HG03521 (cell line): ENCODE data around the gene PDCD1.

Experiments
- ATAC-seq: cut with Tn5 transposase; IDR thresholded peaks from one replicate; pipeline ENCODE4 v1.9.1; 2021; ENCODE audit warnings: mild to moderate bottlenecking, moderate library complexity; ENCODE audit not compliant: unreplicated experiment

Gene PDCD1

DNA sequence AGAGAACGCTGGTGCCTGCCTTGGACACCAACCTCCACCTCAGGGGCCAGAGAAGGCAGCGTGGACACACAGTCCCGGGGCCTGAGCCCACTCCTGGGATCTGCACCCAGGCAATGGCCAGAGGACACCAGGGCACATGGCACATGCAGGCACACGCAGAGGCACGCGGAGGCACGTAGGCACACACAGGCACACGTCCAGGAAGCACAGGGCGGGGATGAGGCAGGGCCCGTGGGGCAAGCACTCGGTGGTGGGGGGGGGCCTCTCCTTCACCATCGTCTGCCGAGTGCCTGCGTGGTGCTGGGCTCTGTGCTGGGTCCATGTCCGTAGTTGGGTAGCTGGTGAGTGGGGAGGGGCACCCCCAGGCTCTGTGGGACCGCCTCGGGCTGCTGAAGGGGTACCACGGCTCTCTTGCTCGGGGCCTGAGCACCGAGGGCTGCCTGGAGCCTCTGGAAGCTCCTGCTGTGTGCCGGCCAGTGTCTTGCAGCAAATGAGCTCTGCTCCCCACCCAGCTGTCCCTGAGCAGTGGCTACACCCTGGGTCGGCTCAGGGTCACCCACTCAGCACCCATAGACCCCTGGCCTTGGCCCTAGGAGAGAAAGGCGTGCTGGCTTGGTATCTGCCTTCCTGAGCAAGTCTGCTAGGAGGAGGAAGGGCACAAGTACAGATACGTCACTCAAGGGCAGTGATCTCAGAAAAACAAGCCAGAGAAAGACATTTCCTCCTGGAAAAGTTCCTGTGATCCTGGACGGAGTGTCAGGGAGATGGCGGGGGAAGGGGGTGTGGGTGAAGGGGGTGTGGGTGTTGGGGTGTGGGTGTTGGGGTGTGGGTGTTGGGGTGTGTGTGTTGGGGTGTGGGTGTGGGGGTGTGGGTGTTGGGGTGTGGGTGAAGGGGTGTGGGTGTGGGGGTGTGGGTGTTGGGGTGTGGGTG lies 37.3 kb upstream of the PDCD1 start:
- ATAC-seq: no peak

- no peak for ATAC-seq
Observed at GRCh38 chr2:241895427-241895711, 36.7 kb upstream of the PDCD1 start.

DNA sequence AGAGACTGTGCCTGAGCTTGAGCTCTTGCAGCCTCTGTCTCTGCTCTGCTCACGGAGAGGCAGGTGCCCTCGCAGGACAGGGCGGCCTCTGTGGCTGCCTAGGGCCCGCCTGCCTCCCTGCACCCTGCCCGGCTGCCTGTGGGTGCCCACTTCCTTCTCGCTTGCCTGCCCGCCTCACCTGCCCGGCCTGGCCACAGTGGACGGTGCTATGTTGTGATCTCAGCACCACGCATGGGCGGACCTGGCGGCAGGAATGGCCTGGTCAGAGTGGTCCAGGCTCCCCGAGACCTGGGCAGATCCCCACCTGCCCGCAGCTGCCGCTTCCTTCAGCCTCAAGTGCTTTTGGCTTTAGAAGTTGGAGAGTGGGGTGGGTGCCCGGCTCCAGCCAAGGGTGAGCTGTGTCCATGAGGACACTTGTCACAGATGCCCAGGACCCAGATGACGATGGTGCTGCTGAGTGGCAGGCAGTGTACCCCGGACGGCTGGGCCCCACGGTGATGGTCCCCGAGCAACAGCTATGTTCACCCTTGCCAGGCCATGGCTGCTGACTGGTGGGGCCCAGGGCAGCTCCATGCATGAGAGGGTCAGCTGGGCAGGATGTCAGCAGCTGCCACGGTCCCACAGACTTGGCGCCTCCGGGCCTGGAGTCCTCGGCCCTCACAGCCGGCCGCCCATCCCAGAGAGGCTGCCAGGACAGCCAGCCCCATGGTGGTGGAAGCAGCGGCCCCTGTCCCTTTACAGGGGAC lies 36.2 kb upstream of the PDCD1 start:
- ATAC-seq: no peak

- ATAC-seq: no peak
Observed at GRCh38 chr2:241894056-241894641, 35.5 kb upstream of the PDCD1 start.

DNA sequence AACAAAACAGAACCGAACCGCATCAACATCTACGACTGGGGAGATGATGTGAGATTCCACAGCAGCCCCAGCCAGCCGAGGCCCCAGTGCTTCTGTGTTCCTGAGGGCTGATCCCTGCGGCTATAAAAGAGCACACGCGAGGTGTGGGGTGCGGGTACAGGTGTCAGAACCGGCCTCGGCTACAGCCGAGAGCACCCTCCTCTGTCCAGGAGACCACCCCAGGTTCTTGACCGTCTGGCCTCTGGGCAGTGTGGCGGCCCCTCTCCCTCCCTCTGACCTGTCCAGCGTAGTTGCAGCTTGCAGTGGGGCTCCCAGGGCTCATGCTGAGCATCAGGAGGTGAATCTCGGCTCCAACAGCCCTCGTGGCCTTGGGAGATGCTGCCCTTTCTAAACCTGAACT lies 34.6 kb upstream of the PDCD1 start:
- no peak for ATAC-seq

- ATAC-seq: no peak
Observed at GRCh38 chr2:241892299-241893137, 33.8 kb upstream of the PDCD1 start.

GRCh38 chr2:241891988-241892298 lies 33.2 kb upstream of the PDCD1 start:
- no peak for ATAC-seq

DNA sequence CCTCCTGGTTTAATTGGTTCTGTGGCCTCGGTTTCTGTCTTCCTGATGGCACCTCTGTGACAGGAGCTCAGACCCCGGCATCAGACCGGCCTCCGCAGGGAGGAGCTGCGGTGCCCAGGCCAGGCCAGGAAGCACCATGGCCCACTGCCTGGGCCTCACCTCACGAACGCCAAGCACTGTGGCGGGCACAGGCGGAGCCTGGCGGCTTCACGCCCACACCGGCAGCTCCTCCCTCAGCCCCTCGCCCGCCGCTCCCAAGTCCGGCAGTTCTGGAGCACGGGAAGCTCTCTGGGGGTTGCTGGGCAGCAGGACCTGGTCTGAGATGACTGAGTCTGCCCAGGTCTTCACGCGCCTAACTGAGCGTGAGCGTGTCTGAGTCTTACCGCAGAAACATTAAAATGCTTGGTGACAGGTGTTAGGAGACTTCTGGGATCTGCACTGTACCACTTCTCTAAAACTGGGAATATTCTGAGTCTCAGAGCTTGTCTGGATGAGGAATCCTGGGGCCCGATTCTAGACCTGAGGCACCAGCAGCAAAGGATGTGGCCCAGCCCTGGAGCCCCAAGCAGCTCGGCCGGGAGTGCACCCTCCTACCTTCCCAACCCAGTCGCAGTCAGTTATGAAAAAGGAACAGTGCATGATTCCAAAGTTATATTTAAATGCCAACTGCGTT lies 32.8 kb upstream of the PDCD1 start:
- ATAC-seq: no peak

- no peak for ATAC-seq
Observed at GRCh38 chr2:241890524-241891235, 32.0 kb upstream of the PDCD1 start.

- no peak for ATAC-seq
Observed at GRCh38 chr2:241888641-241889040, 29.9 kb upstream of the PDCD1 start.

DNA sequence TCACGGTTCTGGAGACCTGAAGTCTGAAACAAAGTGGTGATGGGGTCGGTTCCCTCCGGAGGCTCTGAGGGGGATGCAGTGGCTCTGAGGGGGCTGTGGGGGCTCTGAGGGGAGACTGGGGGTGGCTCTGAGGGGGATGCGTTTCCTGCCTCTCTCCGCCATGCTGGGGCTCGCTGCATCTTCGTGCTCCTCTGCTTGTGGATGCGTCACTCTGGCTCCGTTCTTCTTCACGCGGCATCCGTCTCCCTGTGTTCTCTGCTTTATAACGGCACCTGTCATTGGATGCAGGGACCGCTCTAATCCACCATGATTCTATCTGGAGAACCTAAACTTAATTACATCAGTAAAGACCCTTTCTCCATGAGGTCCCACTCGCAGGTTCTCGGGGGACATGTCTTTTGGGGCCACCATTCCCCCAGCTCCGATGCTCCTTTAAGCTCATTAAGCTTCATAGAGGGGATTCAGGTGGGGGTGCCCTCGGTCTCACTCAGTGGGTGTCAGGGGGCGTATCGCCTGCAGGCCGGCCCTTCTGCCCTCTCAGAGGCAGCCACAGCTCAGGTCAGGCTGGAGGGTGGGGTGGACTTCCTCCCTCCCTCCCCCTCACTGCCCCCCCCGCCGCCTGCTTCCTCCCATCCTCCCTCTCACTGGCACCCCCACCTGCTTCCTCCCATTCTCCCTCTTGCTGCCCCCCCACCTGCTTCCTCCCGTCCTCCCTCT lies 29.3 kb upstream of the PDCD1 start:
- no peak for ATAC-seq

GRCh38 chr2:241886840-241887447 lies 28.2 kb upstream of the PDCD1 start:
- no peak for ATAC-seq

GRCh38 chr2:241885946-241886643 lies 27.4 kb upstream of the PDCD1 start:
- no peak for ATAC-seq

DNA sequence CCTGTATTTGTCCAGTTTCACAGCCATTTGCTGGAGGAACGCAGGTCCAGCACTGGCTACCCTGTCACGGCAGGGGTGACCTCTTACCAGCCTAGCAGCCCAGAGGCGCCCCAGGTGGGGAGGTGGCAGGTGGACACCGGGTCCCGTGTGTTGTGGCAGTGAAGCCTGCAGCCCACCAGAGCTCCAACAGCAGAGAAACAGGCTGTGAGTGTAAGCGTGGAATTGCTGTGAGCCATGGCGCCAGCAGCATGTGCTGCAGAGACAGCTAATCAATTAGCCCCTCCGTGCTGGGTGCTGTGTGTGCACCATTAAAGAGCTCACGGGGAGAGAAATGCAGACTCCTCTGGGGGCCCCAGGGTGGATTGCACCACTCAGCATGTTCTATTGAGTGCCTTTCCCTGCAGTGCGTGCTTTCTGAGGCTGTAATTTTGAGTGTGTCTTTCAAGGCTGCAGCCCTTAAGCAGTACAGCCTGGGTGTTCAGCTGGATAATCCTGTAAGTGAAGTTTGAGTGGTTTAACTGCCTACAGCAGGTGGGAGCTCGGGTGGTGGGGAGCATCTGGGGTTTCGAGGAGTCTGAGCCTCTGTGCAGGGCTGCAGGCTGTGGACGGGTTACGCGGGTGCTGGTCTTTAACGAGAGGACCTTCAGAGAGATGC lies 26.7 kb upstream of the PDCD1 start:
- ATAC-seq: no peak

DNA sequence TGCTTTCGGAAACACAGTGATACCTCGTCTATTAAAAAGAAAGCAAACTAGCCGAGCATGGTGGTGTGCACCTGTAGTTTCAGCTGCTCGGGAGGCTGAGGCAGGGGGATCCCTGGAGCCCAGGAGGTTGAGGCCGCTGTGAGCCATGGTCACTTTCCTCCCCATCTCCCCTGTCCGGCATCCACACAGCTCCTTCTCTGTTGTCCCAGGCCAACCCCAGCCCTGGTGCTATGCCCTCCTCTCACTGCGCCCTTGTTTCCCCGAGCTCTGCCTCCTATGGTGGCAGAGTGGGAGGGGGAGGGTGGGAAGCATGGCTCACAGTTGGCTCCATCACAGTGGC lies 26.2 kb upstream of the PDCD1 start:
- ATAC-seq: no peak

- ATAC-seq: peak; percentile 47
Observed at GRCh38 chr2:241882091-241882625, 23.5 kb upstream of the PDCD1 start.

DNA sequence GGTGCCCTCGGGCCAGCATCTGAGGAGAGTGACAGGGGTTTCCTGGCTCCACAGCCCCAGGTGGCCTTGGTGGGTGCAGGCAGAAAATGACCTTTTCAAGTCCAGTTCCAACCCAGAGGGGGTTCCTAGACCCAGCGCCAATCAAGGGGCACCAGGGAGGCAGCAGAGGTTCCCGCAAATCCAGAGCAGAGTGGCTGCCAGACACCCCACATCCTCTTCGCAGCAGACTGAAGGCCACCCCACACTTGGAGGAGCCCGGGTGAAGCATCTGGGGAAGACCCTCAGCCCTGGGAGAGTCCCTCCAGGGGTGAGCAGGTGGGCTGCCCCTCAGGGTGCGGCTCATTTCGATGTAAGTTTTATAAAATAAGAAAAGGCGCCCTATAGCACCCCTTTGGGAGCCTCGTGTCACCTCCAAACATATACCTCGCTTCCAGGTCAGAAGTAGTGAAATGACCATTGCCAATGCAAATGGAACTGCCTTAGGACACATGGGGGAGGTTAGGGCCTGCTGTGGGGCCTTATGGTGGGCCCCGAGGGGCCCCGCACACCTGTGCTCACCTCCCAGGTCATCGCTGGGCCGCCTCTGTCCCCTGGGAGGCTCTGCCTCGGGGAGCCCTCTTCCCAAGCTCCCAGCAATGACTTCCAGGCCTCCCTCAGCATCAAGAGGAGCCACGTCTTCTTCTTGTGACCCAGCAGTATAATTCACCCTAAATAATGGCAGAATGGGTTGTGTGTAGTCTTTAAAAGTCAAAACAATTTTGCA lies 21.8 kb upstream of the PDCD1 start:
- no peak for ATAC-seq
